K562 (cell line): ENCODE measurements around the gene MRFAP1. TPM values are rescaled to one million over a fixed set of nuclear protein-coding genes. Genes with fewer than 3 reads are reported as not detected.

Experiments
- BRD4 ChIP-seq: fragments of 200-600 bp; sonication (generic); IDR thresholded peaks from 2 replicates; pipeline ENCODE4 v1.6.1; 2017; ENCODE audit warnings: inconsistent platforms
- EGR1 ChIP-seq: fragments of 450-650 bp; conservative IDR thresholded peaks from 2 replicates; pipeline ENCODE4 v1.6.1; 2017; ENCODE audit warnings: mild to moderate bottlenecking
- EWSR1 ChIP-seq: fragments of 450-650 bp; IDR thresholded peaks from 2 replicates; pipeline ENCODE4 v1.6.1; 2018; ENCODE audit warnings: borderline replicate concordance, mild to moderate bottlenecking, low read depth, moderate library complexity; ENCODE audit not compliant: partially characterized antibody
- FOXK1 ChIP-seq: sonication (generic); formaldehyde crosslinking; IDR thresholded peaks from 2 replicates; pipeline ENCODE4 v1.8.0; 2022; ENCODE audit warnings: missing genetic modification reagents, mild to moderate bottlenecking, borderline replicate concordance
- HDAC1 ChIP-seq, 2 experiments: fragments of 450-650 bp; IDR thresholded peaks; 2 replicates each; pipeline ENCODE4 v1.6.1; 2016 to 2017; ENCODE audit warnings: inconsistent platforms in 1 of 2, mild to moderate bottlenecking in 1 of 2, moderate library complexity in 1 of 2
- HES1 ChIP-seq: fragments of 450-650 bp; IDR thresholded peaks from 2 replicates; pipeline ENCODE4 v1.6.1; 2016; ENCODE audit warnings: low read depth, mild to moderate bottlenecking, moderate library complexity
- HIVEP1 ChIP-seq: fragments of 250-450 bp; sonication (Bioruptor Pico); IDR thresholded peaks from 2 replicates; pipeline ENCODE4 v1.4.0; 2020; ENCODE audit warnings: mild to moderate bottlenecking
- HNRNPLL ChIP-seq: fragments of 200-400 bp; formaldehyde crosslinking; IDR thresholded peaks from 2 replicates; pipeline ENCODE4 v1.6.1; 2017; ENCODE audit warnings: low read length, low read depth, mild to moderate bottlenecking; ENCODE audit not compliant: poor library complexity, severe bottlenecking
- IFI16 ChIP-seq: fragments of 250-450 bp; sonication (Bioruptor Pico); IDR thresholded peaks from 2 replicates; pipeline ENCODE4 v2.1.2; 2022; ENCODE audit warnings: mild to moderate bottlenecking, inconsistent platforms
- KAT8 ChIP-seq: fragments of 450-650 bp; IDR thresholded peaks from 2 replicates; pipeline ENCODE4 v1.6.1; 2016; ENCODE audit warnings: low read depth, mild to moderate bottlenecking
- MAZ ChIP-seq, 2 experiments: fragments of 450-650 bp in 1 of 2; sonication (generic) in 1 of 2; formaldehyde crosslinking; IDR thresholded peaks in 1 of 2; conservative IDR thresholded peaks in 1 of 2; 2 replicates each; pipeline versions ENCODE4 v1.4.0 to v1.5.0; 2020; ENCODE audit warnings: mild to moderate bottlenecking in 1 of 2, missing genetic modification reagents in 1 of 2
- NCOR1 ChIP-seq: fragments of 450-650 bp; IDR thresholded peaks from 2 replicates; pipeline ENCODE4 v1.6.1; 2016; ENCODE audit warnings: mild to moderate bottlenecking, moderate library complexity
- RFX5 ChIP-seq: IDR thresholded peaks from 2 replicates; pipeline ENCODE4 v1.6.1; 2011; ENCODE audit warnings: low read depth, mild to moderate bottlenecking, improper control_type of control experiment, low read length
- SAFB2 ChIP-seq: fragments of 200-400 bp; formaldehyde crosslinking; IDR thresholded peaks from 2 replicates; pipeline ENCODE4 v1.6.1; 2018; ENCODE audit warnings: borderline replicate concordance, low read length, low read depth, moderate library complexity; ENCODE audit not compliant: severe bottlenecking
- TEAD4 ChIP-seq, 2 experiments: sonication (generic) in 1 of 2; formaldehyde crosslinking in 1 of 2; IDR thresholded peaks; 2 replicates each; pipeline versions ENCODE4 v1.6.1 to v1.8.0; 2012 to 2022; ENCODE audit warnings: borderline replicate concordance in 1 of 2, inconsistent platforms in 1 of 2, low read length in 1 of 2, mild to moderate bottlenecking in 1 of 2, missing genetic modification reagents in 1 of 2
- TGIF2 ChIP-seq: sonication (generic); formaldehyde crosslinking; IDR thresholded peaks from 2 replicates; pipeline ENCODE4 v1.8.1; 2022; ENCODE audit warnings: mild to moderate bottlenecking, missing genetic modification reagents, moderate library complexity
- TRIM24 ChIP-seq, 2 experiments: fragments of 450-650 bp; IDR thresholded peaks; 2 replicates each; pipeline ENCODE4 v1.6.1; 2016
- TRIM28 ChIP-seq: fragments of 450-650 bp; IDR thresholded peaks from 2 replicates; pipeline ENCODE4 v1.6.1; 2017
- ZBTB1 ChIP-seq: sonication (generic); formaldehyde crosslinking; IDR thresholded peaks from 2 replicates; pipeline ENCODE4 v1.8.1; 2023; ENCODE audit warnings: missing genetic modification reagents, low read depth, mild to moderate bottlenecking, borderline replicate concordance
- ZBTB43 ChIP-seq: sonication (generic); formaldehyde crosslinking; IDR thresholded peaks from 2 replicates; pipeline ENCODE4 v1.8.0; 2023; ENCODE audit warnings: mild to moderate bottlenecking, missing genetic modification reagents
- ZNF274 ChIP-seq: IDR thresholded peaks from 2 replicates; pipeline ENCODE4 v1.6.1; 2011; ENCODE audit warnings: low read depth, mild to moderate bottlenecking, low read length, moderate library complexity, borderline replicate concordance
- ZNF280B ChIP-seq: fragments of 250-450 bp; sonication (Bioruptor Pico); IDR thresholded peaks from 2 replicates; pipeline ENCODE4 v1.5.1; 2021; ENCODE audit warnings: mild to moderate bottlenecking
- ZNF584 ChIP-seq: fragments of 200-800 bp; sonication (Bioruptor generic); IDR thresholded peaks from 2 replicates; pipeline ENCODE4 v1.6.1; 2016; ENCODE audit warnings: low read depth, mild to moderate bottlenecking, missing genetic modification characterization, missing compliant biosample characterization
- ZNF785 ChIP-seq: fragments of 250-450 bp; sonication (Bioruptor Pico); IDR thresholded peaks from 2 replicates; pipeline ENCODE4 v1.4.0; 2020; ENCODE audit warnings: mild to moderate bottlenecking
- polyA plus RNA-seq, 8 experiments: library from polyadenylated mRNA; depleted of rRNA in 4 of 8; stranded (reverse) in 5 of 8; unstranded in 3 of 8; fragments of >200 nt; fragmentation: Nextera tagmentation in 2 of 8; fragmentation: Illumina TruSeq in 1 of 8; extraction: Ambion mirVana in 2 of 8; extraction: Trizol in 1 of 8; gene quantifications; 2 replicates each; pipeline versions ENCODE4 v1.2.1 to v1.2.3, GENCODE V29; 2011 to 2014; ENCODE audit warnings: inconsistent platforms in 1 of 8, missing spikeins in 1 of 8
- total RNA-seq, 7 experiments: library from RNA; depleted of rRNA in 6 of 7; stranded (reverse); fragments of >200 nt in 6 of 7; fragmentation: Illumina TruSeq in 2 of 7; extraction: Trizol in 2 of 7; gene quantifications; 2 replicates each; pipeline versions ENCODE4 v1.2.1 to v1.2.3, GENCODE V29; 2011 to 2021; ENCODE audit warnings: low replicate concordance in 1 of 7
- TF ChIP-seq, protein P1 (sequence below): fragments of 450-650 bp; formaldehyde crosslinking; IDR thresholded peaks from 2 replicates; pipeline ENCODE4 v1.4.0; 2020; ENCODE audit warnings: mild to moderate bottlenecking, moderate library complexity

Gene MRFAP1
- total and polyA plus RNA-seq, 9 of the 15 experiments (the other 6 are each of a cell fraction or from before 2014, with no cell fraction given): 46.0 to 270 (median 151) TPM

- TF ChIP-seq KAT8: no peak
- TF ChIP-seq TRIM24 (IDR thresholded peaks at IDR 0.05): no peak
- no peak for TF ChIP-seq HNRNPLL
- TF ChIP-seq, protein P1, sequence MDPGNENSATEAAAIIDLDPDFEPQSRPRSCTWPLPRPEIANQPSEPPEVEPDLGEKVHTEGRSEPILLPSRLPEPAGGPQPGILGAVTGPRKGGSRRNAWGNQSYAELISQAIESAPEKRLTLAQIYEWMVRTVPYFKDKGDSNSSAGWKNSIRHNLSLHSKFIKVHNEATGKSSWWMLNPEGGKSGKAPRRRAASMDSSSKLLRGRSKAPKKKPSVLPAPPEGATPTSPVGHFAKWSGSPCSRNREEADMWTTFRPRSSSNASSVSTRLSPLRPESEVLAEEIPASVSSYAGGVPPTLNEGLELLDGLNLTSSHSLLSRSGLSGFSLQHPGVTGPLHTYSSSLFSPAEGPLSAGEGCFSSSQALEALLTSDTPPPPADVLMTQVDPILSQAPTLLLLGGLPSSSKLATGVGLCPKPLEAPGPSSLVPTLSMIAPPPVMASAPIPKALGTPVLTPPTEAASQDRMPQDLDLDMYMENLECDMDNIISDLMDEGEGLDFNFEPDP: no peak; the same call in 1 of the 2 replicates
- no peak for TF ChIP-seq TEAD4 (IDR thresholded peaks at IDR 0.05; ENCODE audit: low read length)
- TF ChIP-seq TEAD4 (CRISPR knock-in tag; IDR thresholded peaks at IDR 0.05; ENCODE audit: borderline replicate concordance): peak; percentile 89; the same call in 1 of the 2 replicates
- no peak for TF ChIP-seq EGR1
- peak; percentile 52; the same call in 1 of the 2 replicates for TF ChIP-seq ZBTB1 (CRISPR knock-in tag)
- TF ChIP-seq HES1: no peak
- TF ChIP-seq ZBTB43: no peak; the same call in 1 of the 2 replicates
- TF ChIP-seq ZNF280B (CRISPR knock-in tag): no peak
- no peak for TF ChIP-seq EWSR1
- TF ChIP-seq ZNF584 (CRISPR knock-in tag): peak; percentile 80
- TF ChIP-seq NCOR1: no peak
- TF ChIP-seq ZNF785 (CRISPR knock-in tag): no peak
- TF ChIP-seq HDAC1 (IDR thresholded peaks at IDR 0.05): no peak
- TF ChIP-seq ZNF274: no peak
- peak in 1 of 2 experiments; percentile 33; a peak in 1 of 4 replicates for TF ChIP-seq MAZ (CRISPR knock-in tag; conservative IDR thresholded peaks at IDR 0.05 in 1 of 2, IDR thresholded peaks at IDR 0.05 in 1 of 2)
- no peak for TF ChIP-seq SAFB2
- no peak for TF ChIP-seq HIVEP1 (CRISPR knock-in tag)
- no peak for TF ChIP-seq IFI16 (CRISPR knock-in tag)
- 0 out of 2 replicates have a peak, but pooled peaks have one; percentile 37 for TF ChIP-seq BRD4
- no peak for TF ChIP-seq FOXK1
- TF ChIP-seq RFX5: no peak
- TF ChIP-seq TRIM28: no peak
- TF ChIP-seq TGIF2: no peak
These were observed 48.5 kb downstream of the MRFAP1 start (continued) for GRCh38 chr4:6688879-6689505.
